BLaER1 (cell line): Measurements from ENCODE around the gene ITGA6.

Experiments
- H3K27ac ChIP-seq: shearing (Covaris generic); formaldehyde crosslinking; 2 replicates; pipeline ENCODE4 v1.8.1; 2022
- H3K27me3 ChIP-seq: shearing (Covaris generic); formaldehyde crosslinking; 2 replicates; pipeline ENCODE4 v1.8.1; 2022
- H3K36me3 ChIP-seq: shearing (Covaris generic); formaldehyde crosslinking; 2 replicates; pipeline ENCODE4 v1.8.1; 2022
- H3K4me1 ChIP-seq: shearing (Covaris generic); formaldehyde crosslinking; 2 replicates; pipeline ENCODE4 v1.8.1; 2022
- H3K4me2 ChIP-seq: shearing (Covaris generic); formaldehyde crosslinking; 2 replicates; pipeline ENCODE4 v1.8.1; 2022
- H3K4me3 ChIP-seq: shearing (Covaris generic); formaldehyde crosslinking; 2 replicates; pipeline ENCODE4 v1.8.1; 2022
- H3K9ac ChIP-seq: shearing (Covaris generic); formaldehyde crosslinking; 2 replicates; pipeline ENCODE4 v1.8.1; 2022
- H3K9me3 ChIP-seq: shearing (Covaris generic); formaldehyde crosslinking; 2 replicates; pipeline ENCODE4 v1.8.1; 2022
- H4K20me1 ChIP-seq: shearing (Covaris generic); formaldehyde crosslinking; 2 replicates; pipeline ENCODE4 v1.8.1; 2022
- Cebpa-rat ChIP-seq: shearing (Covaris generic); IDR thresholded peaks from 2 replicates; pipeline ENCODE4 v1.8.1; 2022

ITGA6 gene

DNA sequence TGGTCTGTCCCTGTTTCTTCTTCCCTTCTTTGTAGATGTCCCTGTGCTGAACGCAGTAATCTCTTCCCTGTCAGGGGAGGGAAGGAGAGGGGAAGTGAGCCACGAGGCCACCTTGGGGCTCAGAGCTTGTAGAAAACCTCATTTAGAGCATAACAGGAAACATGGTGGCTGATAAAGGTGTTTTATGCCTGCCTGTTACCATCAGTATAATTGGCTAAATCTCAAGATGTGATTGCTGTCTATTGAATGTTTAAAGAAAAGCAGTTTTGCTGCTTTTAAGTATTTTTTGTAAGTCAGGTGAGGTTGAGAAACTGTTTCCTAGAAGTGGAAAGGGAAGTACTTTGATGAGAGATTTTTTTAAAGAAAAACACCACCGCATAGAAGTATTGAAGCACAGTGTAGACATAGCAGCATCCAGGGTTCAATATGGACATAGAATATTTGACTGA, 68.8 kb downstream of the ITGA6 start:
- Histone ChIP-seq H3K4me3 (no peak overlapping the region), H3K36me3 (peaks cover 65% of the 10 kb centered on the region), H3K27me3 (no peaks in the 10 kb centered on the region), H3K27ac (no peak overlapping the region), H3K4me2 (no peak overlapping the region), H4K20me1 (no peaks in the 10 kb centered on the region), H3K9me3 (no peaks in the 10 kb centered on the region), H3K4me1 (no peaks in the 10 kb centered on the region), H3K9ac (no peak overlapping the region)
- no peak for TF ChIP-seq Cebpa-rat

DNA sequence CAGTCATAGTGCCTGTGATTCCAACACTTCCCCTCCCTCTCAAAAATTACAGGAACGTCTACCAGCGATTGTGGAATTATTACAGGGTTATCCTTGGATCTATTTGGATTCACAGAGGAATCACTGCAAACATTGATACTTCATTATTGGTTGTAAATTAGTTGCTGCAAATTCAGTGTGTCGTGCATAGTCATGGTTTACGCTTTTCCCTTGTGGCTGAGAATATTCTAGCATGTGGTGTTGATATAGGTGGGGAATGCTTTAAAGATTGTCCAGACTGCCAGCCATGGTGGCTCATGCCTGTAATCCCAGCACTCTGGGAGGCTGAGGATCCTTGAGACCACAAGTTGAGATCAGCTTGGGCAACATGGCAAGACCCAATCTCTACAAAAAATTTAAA, 79.8 kb downstream of the ITGA6 start:
- H3K9me3 ChIP-seq = peaks cover 13% of the 10 kb centered on the region
- peaks cover 35% of the 10 kb centered on the region for H3K4me1 ChIP-seq
- no peak overlapping the region for H3K27ac ChIP-seq
- H3K4me3 ChIP-seq = no peak overlapping the region
- no peaks in the 10 kb centered on the region for H3K27me3 ChIP-seq
- H3K9ac ChIP-seq = no peak overlapping the region
- TF ChIP-seq Cebpa-rat = no peak
- no peak overlapping the region for H3K4me2 ChIP-seq
- H4K20me1 ChIP-seq = no peaks in the 10 kb centered on the region
- peaks cover 46% of the 10 kb centered on the region for H3K36me3 ChIP-seq

DNA sequence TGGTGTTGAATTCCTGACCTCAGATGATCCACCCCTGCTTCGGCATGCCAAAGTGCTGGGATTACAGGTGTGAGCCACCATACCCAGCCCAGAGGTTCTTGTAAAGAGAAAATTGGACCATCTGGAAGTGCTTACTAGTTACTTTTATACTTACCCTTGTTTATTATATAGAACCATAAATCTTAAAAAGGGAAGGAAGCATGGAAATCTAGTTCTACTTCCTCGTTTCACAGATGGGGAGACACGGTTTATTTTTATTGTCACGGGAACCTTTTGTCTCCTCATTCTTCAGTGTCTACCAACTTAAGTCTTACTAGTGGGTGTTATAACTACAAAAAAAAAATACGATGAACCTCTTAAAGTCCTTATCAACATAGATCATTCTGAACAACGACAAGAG, 82.7 kb downstream of the ITGA6 start:
- H4K20me1 ChIP-seq = no peaks in the 10 kb centered on the region
- peaks cover 41% of the 10 kb centered on the region for H3K9me3 ChIP-seq
- no peak for TF ChIP-seq Cebpa-rat
- H3K9ac ChIP-seq = no peak overlapping the region
- no peaks in the 10 kb centered on the region for H3K27me3 ChIP-seq
- peaks cover 53% of the 10 kb centered on the region for H3K4me1 ChIP-seq
- peak overlapping the region; percentile 52 for H3K27ac ChIP-seq
- H3K4me3 ChIP-seq = 0 out of 2 replicates have a peak overlapping the region, but pooled peaks have one; percentile 1
- peak overlapping the region; percentile 70 for H3K4me2 ChIP-seq
- peaks cover 58% of the 10 kb centered on the region for H3K36me3 ChIP-seq

- TF ChIP-seq Cebpa-rat = no peak
- Histone ChIP-seq H3K4me2 (peak overlapping the region; percentile 70), H3K4me1 (peaks cover 53% of the 10 kb centered on the region), H3K27ac (peak overlapping the region; percentile 52), H3K4me3 (peak overlapping the region; percentile 1; the same call in 1 of the 2 replicates), H3K27me3 (no peaks in the 10 kb centered on the region), H4K20me1 (no peaks in the 10 kb centered on the region), H3K36me3 (peaks cover 58% of the 10 kb centered on the region), H3K9ac (no peak overlapping the region), H3K9me3 (peaks cover 46% of the 10 kb centered on the region)
Observed at GRCh38 chr2:172510548-172510947, 83.2 kb downstream of the ITGA6 start.

GRCh38 chr2:172512810-172513523, 85.6 kb downstream of the ITGA6 start:
- no peak overlapping the region for H3K9ac ChIP-seq
- H3K36me3 ChIP-seq = peaks cover 51% of the 10 kb centered on the region
- H3K9me3 ChIP-seq = peaks cover 65% of the 10 kb centered on the region
- peak overlapping the region; percentile 57 for H3K4me2 ChIP-seq
- no peaks in the 10 kb centered on the region for H4K20me1 ChIP-seq
- H3K4me3 ChIP-seq = peak overlapping the region; percentile 23; the same call in 1 of the 2 replicates
- H3K4me1 ChIP-seq = peaks cover 53% of the 10 kb centered on the region
- peak overlapping the region; percentile 67; the same call in 1 of the 2 replicates for H3K27ac ChIP-seq
- no peak for TF ChIP-seq Cebpa-rat
- no peaks in the 10 kb centered on the region for H3K27me3 ChIP-seq

GRCh38 chr2:172513524-172513900, 86.1 kb downstream of the ITGA6 start:
- H3K27me3 ChIP-seq = no peaks in the 10 kb centered on the region
- no peaks in the 10 kb centered on the region for H4K20me1 ChIP-seq
- peak overlapping the region; percentile 57 for H3K4me2 ChIP-seq
- peaks cover 70% of the 10 kb centered on the region for H3K9me3 ChIP-seq
- peak overlapping the region; percentile 67 for H3K27ac ChIP-seq
- no peak overlapping the region for H3K9ac ChIP-seq
- H3K4me3 ChIP-seq = peak overlapping the region; percentile 23; the same call in 1 of the 2 replicates
- H3K36me3 ChIP-seq = peaks cover 48% of the 10 kb centered on the region
- TF ChIP-seq Cebpa-rat = no peak
- peaks cover 47% of the 10 kb centered on the region for H3K4me1 ChIP-seq

GRCh38 chr2:172513935-172514586, 86.7 kb downstream of the ITGA6 start:
- no peak for TF ChIP-seq Cebpa-rat
- peak overlapping the region; percentile 57 for H3K4me2 ChIP-seq
- H3K9ac ChIP-seq = 0 out of 2 replicates have a peak overlapping the region, but pooled peaks have one; percentile 24
- H3K27me3 ChIP-seq = no peaks in the 10 kb centered on the region
- no peaks in the 10 kb centered on the region for H4K20me1 ChIP-seq
- peak overlapping the region; percentile 67 for H3K27ac ChIP-seq
- H3K4me3 ChIP-seq = peak overlapping the region; percentile 23; the same call in 1 of the 2 replicates
- H3K9me3 ChIP-seq = peaks cover 75% of the 10 kb centered on the region
- H3K4me1 ChIP-seq = peaks cover 46% of the 10 kb centered on the region
- H3K36me3 ChIP-seq = peaks cover 48% of the 10 kb centered on the region

DNA sequence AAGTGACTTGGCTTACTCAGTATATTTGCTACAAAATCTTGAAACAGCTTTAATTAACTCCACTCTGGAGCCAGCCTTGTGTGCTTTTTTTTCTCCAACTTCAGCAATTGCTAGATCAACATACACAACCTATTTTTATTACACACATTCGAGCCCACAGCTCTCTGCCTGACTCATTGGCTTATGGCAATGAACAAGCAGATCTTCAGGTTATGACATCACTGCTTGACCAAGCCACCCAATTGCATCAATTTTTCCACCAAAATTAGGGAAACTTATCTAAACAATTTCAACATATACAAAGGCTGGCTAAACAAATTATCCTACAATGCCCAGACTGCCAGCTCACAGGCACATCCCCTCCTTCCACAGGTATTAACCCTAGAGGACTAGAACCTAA, 88.9 kb downstream of the ITGA6 start:
- Histone ChIP-seq H4K20me1 (no peaks in the 10 kb centered on the region), H3K36me3 (peaks cover 67% of the 10 kb centered on the region), H3K27me3 (no peaks in the 10 kb centered on the region), H3K4me3 (no peak overlapping the region), H3K4me1 (peaks cover 24% of the 10 kb centered on the region), H3K27ac (no peak overlapping the region), H3K9me3 (peaks cover 94% of the 10 kb centered on the region), H3K9ac (no peak overlapping the region), H3K4me2 (no peak overlapping the region)
- no peak for TF ChIP-seq Cebpa-rat

DNA sequence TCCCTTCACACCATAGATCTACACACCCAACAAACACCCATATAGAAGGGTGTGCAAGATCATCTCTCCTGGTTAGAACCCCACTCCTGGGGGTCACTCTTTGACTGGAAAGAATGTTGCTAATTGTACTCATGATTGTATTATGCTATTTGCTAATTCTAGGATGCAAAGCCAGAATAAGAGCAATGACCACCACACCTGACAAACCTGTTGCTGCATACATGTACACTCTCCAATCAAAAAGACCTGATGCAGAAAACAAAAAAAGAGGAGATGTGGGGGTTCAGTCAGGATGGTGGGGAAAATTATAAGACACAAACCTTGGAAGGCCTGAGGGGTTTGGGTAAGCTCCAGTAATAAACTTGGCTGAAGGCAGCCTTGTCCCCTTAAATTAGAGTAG, 91.6 kb downstream of the ITGA6 start:
- Histone ChIP-seq H3K36me3 (peaks cover 63% of the 10 kb centered on the region), H3K27ac (no peak overlapping the region), H3K4me2 (no peak overlapping the region), H4K20me1 (no peaks in the 10 kb centered on the region), H3K9ac (no peak overlapping the region), H3K27me3 (no peaks in the 10 kb centered on the region), H3K4me3 (no peak overlapping the region), H3K9me3 (peaks cover 93% of the 10 kb centered on the region), H3K4me1 (peaks cover 10% of the 10 kb centered on the region)
- no peak for TF ChIP-seq Cebpa-rat

GRCh38 chr2:172525601-172526000, 98.2 kb downstream of the ITGA6 start:
- H3K4me1 ChIP-seq = no peaks in the 10 kb centered on the region
- H3K27ac ChIP-seq = no peak overlapping the region
- no peaks in the 10 kb centered on the region for H4K20me1 ChIP-seq
- no peak overlapping the region for H3K4me3 ChIP-seq
- no peak for TF ChIP-seq Cebpa-rat
- H3K4me2 ChIP-seq = no peak overlapping the region
- peaks cover 66% of the 10 kb centered on the region for H3K36me3 ChIP-seq
- H3K9me3 ChIP-seq = peaks cover 78% of the 10 kb centered on the region
- no peak overlapping the region for H3K9ac ChIP-seq
- no peaks in the 10 kb centered on the region for H3K27me3 ChIP-seq
